Measurements from ENCODE around the gene RBM5. TPM values are rescaled to one million over a fixed set of nuclear protein-coding genes. Genes with fewer than 3 reads are reported as not detected.

RBM5 gene
- total RNA-seq, result 100 to 1,000 TPM; 217 to 301 TPM

DNA sequence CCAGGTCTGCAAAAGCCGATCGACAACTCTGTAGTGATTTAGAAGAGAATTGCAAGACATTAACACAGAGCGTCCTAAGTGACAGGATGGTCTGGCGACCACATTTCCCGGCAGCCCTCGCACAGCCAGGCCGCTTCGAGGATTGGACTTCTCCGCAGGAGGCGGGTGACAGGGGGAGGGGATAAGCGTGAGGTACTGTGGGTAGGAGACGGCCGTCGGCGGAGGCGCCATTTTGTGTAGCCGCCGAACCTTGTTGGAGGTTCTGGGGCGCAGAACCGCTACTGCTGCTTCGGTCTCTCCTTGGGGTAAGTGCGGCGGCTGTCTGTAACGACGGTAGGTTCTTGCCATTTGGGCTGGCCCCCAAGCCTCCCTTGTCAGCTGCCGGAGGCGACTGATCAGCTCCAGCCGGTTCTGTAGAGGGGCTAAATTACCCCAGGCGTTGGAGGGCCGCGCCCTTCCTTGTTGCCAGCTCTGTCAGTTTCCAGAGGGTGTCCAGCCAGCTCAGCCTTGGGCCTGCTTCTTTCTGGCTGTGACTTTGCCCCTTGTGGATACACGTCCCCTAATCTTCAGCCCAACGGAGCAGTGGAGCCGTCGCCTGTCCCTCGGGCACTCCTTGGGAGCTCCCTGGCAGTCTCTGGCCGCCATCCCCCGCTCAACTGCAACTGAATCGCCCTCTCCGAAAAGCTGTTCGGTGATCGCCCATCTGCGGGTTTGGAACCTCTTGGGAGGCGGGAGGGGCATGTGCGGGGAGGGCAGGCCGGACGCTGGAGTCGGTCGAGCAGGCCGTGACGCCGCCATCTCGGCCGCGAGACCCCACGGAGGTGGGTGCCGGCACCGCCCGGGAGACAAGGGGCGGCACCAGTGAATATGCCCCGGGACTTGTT, at the start of gene RBM5:
RBM5 (plus strand) TSS at position 195 of the 884 bp plus-strand sequence. CDS start 1,516 bp downstream, outside the sequence.
- Histone ChIP-seq H3K4me3 (peak within 1 kb of the TSS; percentile 91), H3K4me1 (ENCODE audit: control insufficient read depth in 1 of 2, low read depth in 2 of 2) (peaks cover 9 to 24% of the 10 kb centered on the region in 2 donors), H3K27me3 (replicated peaks; ENCODE audit: insufficient read depth) (no peaks in the 10 kb centered on the region), H3K36me3 (peaks cover 25% of the 10 kb centered on the region), H3K9me3 (no peaks in the 10 kb centered on the region), H3K27ac (peak within 1 kb of the TSS; percentile 86 to 95)
- peak; percentile 87 for ATAC-seq (ENCODE audit: insufficient number of reproducible peaks, low FRiP score, low read depth)
- TF ChIP-seq, protein P1, sequence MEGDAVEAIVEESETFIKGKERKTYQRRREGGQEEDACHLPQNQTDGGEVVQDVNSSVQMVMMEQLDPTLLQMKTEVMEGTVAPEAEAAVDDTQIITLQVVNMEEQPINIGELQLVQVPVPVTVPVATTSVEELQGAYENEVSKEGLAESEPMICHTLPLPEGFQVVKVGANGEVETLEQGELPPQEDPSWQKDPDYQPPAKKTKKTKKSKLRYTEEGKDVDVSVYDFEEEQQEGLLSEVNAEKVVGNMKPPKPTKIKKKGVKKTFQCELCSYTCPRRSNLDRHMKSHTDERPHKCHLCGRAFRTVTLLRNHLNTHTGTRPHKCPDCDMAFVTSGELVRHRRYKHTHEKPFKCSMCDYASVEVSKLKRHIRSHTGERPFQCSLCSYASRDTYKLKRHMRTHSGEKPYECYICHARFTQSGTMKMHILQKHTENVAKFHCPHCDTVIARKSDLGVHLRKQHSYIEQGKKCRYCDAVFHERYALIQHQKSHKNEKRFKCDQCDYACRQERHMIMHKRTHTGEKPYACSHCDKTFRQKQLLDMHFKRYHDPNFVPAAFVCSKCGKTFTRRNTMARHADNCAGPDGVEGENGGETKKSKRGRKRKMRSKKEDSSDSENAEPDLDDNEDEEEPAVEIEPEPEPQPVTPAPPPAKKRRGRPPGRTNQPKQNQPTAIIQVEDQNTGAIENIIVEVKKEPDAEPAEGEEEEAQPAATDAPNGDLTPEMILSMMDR (IDR thresholded peaks at IDR 0.05), result no peak
- DNase-seq (ENCODE audit: low spot score), result peak; percentile 90

DNA sequence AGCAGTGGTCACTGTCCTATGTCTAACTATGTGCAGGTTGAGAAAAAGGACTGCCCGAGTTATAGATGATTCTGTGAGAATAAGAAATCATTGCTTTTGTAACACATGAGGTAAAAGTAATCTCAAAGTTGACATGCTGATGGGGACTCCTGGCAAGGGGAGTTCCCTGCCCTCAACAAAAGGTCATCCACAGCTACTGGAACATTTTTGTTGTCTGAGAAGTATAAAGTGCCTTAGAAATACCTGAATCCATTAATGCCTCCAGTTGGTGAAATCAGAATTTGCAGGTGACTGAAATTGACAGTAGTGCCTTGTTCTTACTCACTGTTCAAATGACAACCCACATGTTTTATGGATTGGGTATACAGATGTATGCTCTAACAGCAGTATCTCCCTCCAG, 43.7 kb upstream of the RBM5 start:
- Histone ChIP-seq H3K4me3 (no peak overlapping the region), H3K4me1 (ENCODE audit: control insufficient read depth in 1 of 2, low read depth in 2 of 2) (peaks cover 0 to 14% of the 10 kb centered on the region in 2 donors), H3K36me3 (peaks cover 3% of the 10 kb centered on the region), H3K27ac (no peak overlapping the region), H3K27me3 (replicated peaks; ENCODE audit: insufficient read depth) (no peaks in the 10 kb centered on the region), H3K9me3 (no peaks in the 10 kb centered on the region)
- TF ChIP-seq, protein P1 (IDR thresholded peaks at IDR 0.05), result no peak
- DNase-seq (ENCODE audit: low spot score) (no peak), ATAC-seq (ENCODE audit: insufficient number of reproducible peaks, low FRiP score, low read depth) (no peak)

DNA sequence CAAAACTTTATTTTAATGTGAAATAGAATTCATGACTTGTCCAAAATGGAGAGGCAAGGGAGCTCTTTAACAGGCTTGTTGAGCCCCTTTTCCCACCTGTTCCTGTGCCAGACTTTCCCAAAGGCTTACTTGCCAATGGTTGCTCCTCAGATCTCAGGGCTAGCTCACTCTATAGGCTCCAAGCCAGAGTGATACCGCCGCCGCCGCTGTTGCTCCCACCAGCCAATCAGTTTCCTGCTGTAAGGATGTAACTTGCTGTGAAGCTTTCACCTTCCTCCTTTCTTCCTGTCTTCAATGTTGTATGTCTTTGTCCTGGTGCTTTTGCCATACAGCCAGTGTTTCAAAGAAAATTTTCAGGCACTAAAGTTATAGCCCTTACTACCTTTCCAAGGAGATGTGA, 41.3 kb upstream of the RBM5 start:
- TF ChIP-seq, protein P1 (IDR thresholded peaks at IDR 0.05), result no peak
- Histone ChIP-seq H3K9me3 (no peaks in the 10 kb centered on the region), H3K27ac (no peak overlapping the region), H3K36me3 (peaks cover 3% of the 10 kb centered on the region), H3K27me3 (replicated peaks; ENCODE audit: insufficient read depth) (no peaks in the 10 kb centered on the region), H3K4me1 (ENCODE audit: control insufficient read depth in 1 of 2, low read depth in 2 of 2) (peaks cover 0 to 7% of the 10 kb centered on the region in 2 donors), H3K4me3 (no peak overlapping the region)
- ATAC-seq (ENCODE audit: insufficient number of reproducible peaks, low FRiP score, low read depth) (no peak), DNase-seq (ENCODE audit: low spot score) (no peak)

DNA sequence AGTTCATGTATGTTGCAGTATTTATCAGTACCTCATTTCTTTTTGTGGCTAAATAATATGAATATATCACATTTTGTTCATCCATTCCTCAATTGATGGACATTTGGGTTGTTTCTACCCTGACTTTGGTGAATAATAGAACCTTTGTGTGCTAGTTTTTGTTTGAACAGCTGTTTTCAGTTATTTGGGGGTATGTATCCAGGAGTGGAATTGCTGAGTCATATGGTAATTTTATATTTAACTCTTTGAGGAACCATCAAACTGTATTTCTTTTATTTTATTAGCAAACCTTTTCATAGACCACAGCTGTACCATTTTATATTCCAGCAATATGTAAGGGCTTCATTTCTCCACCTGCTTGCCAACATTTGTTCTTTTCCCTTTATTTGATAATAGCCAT, 38.4 kb upstream of the RBM5 start:
- H3K9me3 ChIP-seq, result no peaks in the 10 kb centered on the region
- H3K27me3 ChIP-seq (replicated peaks; ENCODE audit: insufficient read depth), result no peaks in the 10 kb centered on the region
- H3K4me1 ChIP-seq (ENCODE audit: control insufficient read depth in 1 of 2, low read depth in 2 of 2), result peaks cover 0 to 7% of the 10 kb centered on the region in 2 donors
- TF ChIP-seq, protein P1 (IDR thresholded peaks at IDR 0.05), result no peak
- no peak overlapping the region for H3K4me3 ChIP-seq
- DNase-seq (ENCODE audit: low spot score) (no peak), ATAC-seq (ENCODE audit: insufficient number of reproducible peaks, low FRiP score, low read depth) (no peak)
- H3K27ac ChIP-seq, result no peak overlapping the region
- peaks cover 11% of the 10 kb centered on the region for H3K36me3 ChIP-seq

DNA sequence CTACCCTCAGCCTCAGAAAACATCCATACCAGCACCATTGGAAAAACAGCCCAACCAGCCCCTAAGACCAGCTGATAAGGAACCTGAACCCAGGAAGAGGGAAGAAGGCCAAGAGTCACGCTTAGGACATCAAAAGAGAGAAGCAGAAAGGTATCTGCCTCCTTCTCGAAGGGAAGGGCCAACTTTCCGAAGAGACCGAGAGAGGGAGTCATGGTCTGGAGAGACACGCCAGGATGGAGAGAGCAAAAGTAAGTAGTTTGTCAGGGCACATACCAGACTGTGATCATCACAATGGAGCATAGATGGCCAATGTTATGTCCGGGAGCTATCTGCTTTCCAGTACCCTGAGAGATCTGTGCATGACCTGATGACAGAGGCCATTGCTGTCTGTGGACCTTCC, 31.0 kb upstream of the RBM5 start:
- Histone ChIP-seq H3K4me3 (no peak overlapping the region), H3K36me3 (peaks cover 57% of the 10 kb centered on the region), H3K27ac (no peak overlapping the region), H3K9me3 (no peaks in the 10 kb centered on the region), H3K27me3 (replicated peaks; ENCODE audit: insufficient read depth) (no peaks in the 10 kb centered on the region), H3K4me1 (ENCODE audit: control insufficient read depth in 1 of 2, low read depth in 2 of 2) (no peaks in the 10 kb centered on the region)
- DNase-seq (ENCODE audit: low spot score) (no peak), ATAC-seq (ENCODE audit: insufficient number of reproducible peaks, low FRiP score, low read depth) (no peak)
- TF ChIP-seq, protein P1 (IDR thresholded peaks at IDR 0.05), result no peak
